Liver (tissue), 9 donors: ENCODE measurements around the gene SNCAIP. TPM values are rescaled to one million over a fixed set of nuclear protein-coding genes. Genes with fewer than 3 reads are reported as not detected.

Source experiments
- DNase-seq: peaks from one replicate; pipeline ENCODE4 v3.0.0-alpha.2; 2017; ENCODE audit warnings: low spot score
- H3K27ac ChIP-seq, 2 donors: one replicate each; pipeline ENCODE4 v1.7.0; 2013; ENCODE audit warnings: inconsistent platforms in 2 of 2, low read length in 2 of 2, control low read depth in 1 of 2, low read depth in 1 of 2, mild to moderate bottlenecking in 1 of 2
- H3K27me3 ChIP-seq, 4 donors: one replicate each; pipeline versions ENCODE4 v1.6.1 to v1.7.0; 2013; ENCODE audit warnings: low read length in 3 of 4, inconsistent platforms in 1 of 4, mild to moderate bottlenecking in 1 of 4, moderate library complexity in 1 of 4; ENCODE audit not compliant: control insufficient read depth in 4 of 4, insufficient read depth in 4 of 4
- H3K36me3 ChIP-seq, 4 donors: one replicate each; pipeline versions ENCODE4 v1.6.1 to v1.7.0; 2013; ENCODE audit warnings: low read length in 3 of 4, mild to moderate bottlenecking in 3 of 4, low read depth in 1 of 4, moderate library complexity in 1 of 4; ENCODE audit not compliant: control insufficient read depth in 4 of 4, insufficient read depth in 3 of 4
- H3K4me1 ChIP-seq, 4 donors: one replicate each; pipeline versions ENCODE4 v1.6.1 to v1.7.0; 2013; ENCODE audit warnings: low read length in 3 of 4, mild to moderate bottlenecking in 3 of 4, moderate library complexity in 1 of 4; ENCODE audit not compliant: control insufficient read depth in 4 of 4, insufficient read depth in 4 of 4
- H3K4me3 ChIP-seq, 3 donors: one replicate each; pipeline versions ENCODE4 v1.6.1 to v1.7.0; 2013; ENCODE audit warnings: low read length in 3 of 3, control low read depth in 1 of 3, low read depth in 1 of 3, mild to moderate bottlenecking in 1 of 3
- H3K9ac ChIP-seq, 2 donors: one replicate each; pipeline ENCODE4 v1.7.0; 2013; ENCODE audit warnings: low read length in 2 of 2, mild to moderate bottlenecking in 2 of 2, moderate library complexity in 2 of 2, control low read depth in 1 of 2, low read depth in 1 of 2
- H3K9me3 ChIP-seq, 4 donors: one replicate each; pipeline versions ENCODE4 v1.6.1 to v1.7.0; 2013; ENCODE audit warnings: low read length in 3 of 4; ENCODE audit not compliant: control insufficient read depth in 4 of 4
- ATF3 ChIP-seq: IDR thresholded peaks from 2 replicates; pipeline ENCODE4 v1.6.1; 2016; ENCODE audit warnings: antibody characterized with exemption
- FOXA1 ChIP-seq: IDR thresholded peaks from 2 replicates; pipeline ENCODE4 v1.6.1; 2016; ENCODE audit warnings: antibody characterized with exemption
- FOXA2 ChIP-seq: IDR thresholded peaks from 2 replicates; pipeline ENCODE4 v1.6.1; 2016; ENCODE audit warnings: antibody characterized with exemption
- GABPA ChIP-seq, 2 donors: IDR thresholded peaks in 1 of 2; conservative IDR thresholded peaks in 1 of 2; 2 replicates each; pipeline ENCODE4 v1.6.1; 2016; ENCODE audit warnings: antibody characterized with exemption in 2 of 2, mild to moderate bottlenecking in 1 of 2, moderate library complexity in 1 of 2
- HNF4A ChIP-seq, 2 donors: conservative IDR thresholded peaks; 2 replicates each; pipeline ENCODE4 v1.6.1; 2016; ENCODE audit warnings: antibody characterized with exemption in 2 of 2, mild to moderate bottlenecking in 2 of 2
- HNF4G ChIP-seq: IDR thresholded peaks from 2 replicates; pipeline ENCODE4 v1.6.1; 2016; ENCODE audit warnings: antibody characterized with exemption
- JUND ChIP-seq, 2 donors: IDR thresholded peaks; 2 replicates each; pipeline ENCODE4 v1.6.1; 2016; ENCODE audit warnings: antibody characterized with exemption in 2 of 2
- MAX ChIP-seq: IDR thresholded peaks from 2 replicates; pipeline ENCODE4 v1.6.1; 2016; ENCODE audit warnings: antibody characterized with exemption
- NR2F2 ChIP-seq: IDR thresholded peaks from 2 replicates; pipeline ENCODE4 v1.6.1; 2016; ENCODE audit warnings: antibody characterized with exemption
- RAD21 ChIP-seq, 2 donors: IDR thresholded peaks; 2 replicates each; pipeline ENCODE4 v1.6.1; 2016; ENCODE audit warnings: antibody characterized with exemption in 2 of 2, mild to moderate bottlenecking in 2 of 2
- REST ChIP-seq: IDR thresholded peaks from 2 replicates; pipeline ENCODE4 v1.6.1; 2016; ENCODE audit warnings: antibody characterized with exemption, mild to moderate bottlenecking
- RXRA ChIP-seq, 2 donors: IDR thresholded peaks; 2 replicates each; pipeline ENCODE4 v1.6.1; 2017 to 2018; ENCODE audit warnings: antibody characterized with exemption in 2 of 2, mild to moderate bottlenecking in 1 of 2
- SP1 ChIP-seq: IDR thresholded peaks from 2 replicates; pipeline ENCODE4 v1.6.1; 2018; ENCODE audit warnings: antibody characterized with exemption, mild to moderate bottlenecking
- TAF1 ChIP-seq: conservative IDR thresholded peaks from 2 replicates; pipeline ENCODE4 v1.6.1; 2016; ENCODE audit warnings: antibody characterized with exemption, mild to moderate bottlenecking
- YY1 ChIP-seq: IDR thresholded peaks from 2 replicates; pipeline ENCODE4 v1.6.1; 2016; ENCODE audit warnings: antibody characterized with exemption, mild to moderate bottlenecking
- WGBS: extraction: QIAGEN DNeasy Blood & Tissue Kit; methylation state at CpG from one replicate; pipeline ENCODE4 v1.1.7; 2013; 5-methylcytosine and 5-hydroxymethylcytosine counted together
- polyA plus RNA-seq, 2 donors: library from polyadenylated mRNA; stranded (reverse) in 1 of 2; unstranded in 1 of 2; fragments of 200-250 nt in 1 of 2; fragments of >200 nt in 1 of 2; fragmentation: Nextera tagmentation in 1 of 2; extraction: Ambion mirVana in 1 of 2; gene quantifications; one replicate each; pipeline versions ENCODE4 v1.2.1 to v1.2.3, GENCODE V29; 2013 to 2015
- total RNA-seq, 2 donors: library from RNA; depleted of rRNA; stranded (reverse); fragments of >200 nt; gene quantifications; one replicate each; pipeline ENCODE4 v1.2.3, GENCODE V29; 2014
- donor health status: healthy.
- donor health status: healthy.
- donor health status: healthy.
- donor health status: healthy.
- donor health status: healthy.

SNCAIP gene
- total and polyA plus RNA-seq, 4 donors = 0.17 to 2.1 (median 0.74) TPM

- H3K4me3 ChIP-seq = no peak overlapping the region
- peaks cover 0 to 3% (median 1%) of the 10 kb centered on the region in 4 donors for H3K27me3 ChIP-seq
- no peaks in the 10 kb centered on the region for H3K9me3 ChIP-seq
- TF ChIP-seq RAD21 (IDR thresholded peaks at IDR 0.05) (no peak), ATF3 (no peak), FOXA2 (no peak), TAF1 (no peak), RXRA (IDR thresholded peaks at IDR 0.05) (no peak), NR2F2 (no peak), JUND (IDR thresholded peaks at IDR 0.05) (no peak), REST (no peak), YY1 (no peak), MAX (no peak), HNF4G (no peak), SP1 (no peak), FOXA1 (no peak), GABPA (IDR thresholded peaks at IDR 0.05 in 1 of 2, conservative IDR thresholded peaks at IDR 0.05 in 1 of 2) (no peak), HNF4A (conservative IDR thresholded peaks at IDR 0.05) (no peak)
- H3K27ac ChIP-seq = no peak overlapping the region
- H3K4me1 ChIP-seq = no peaks in the 10 kb centered on the region
- DNase-seq = no peak
- no peak overlapping the region for H3K9ac ChIP-seq
- 69% methylated on average over 7 of the region's 7 CpGs for WGBS
- H3K36me3 ChIP-seq = no peaks in the 10 kb centered on the region
These were observed 20.8 kb upstream of the SNCAIP start for GRCh38 chr5:122291000-122291901.

- no peaks in the 10 kb centered on the region for H3K36me3 ChIP-seq
- no peak overlapping the region for H3K4me3 ChIP-seq
- H3K4me1 ChIP-seq = no peaks in the 10 kb centered on the region
- 68% methylated on average over 2 of the region's 2 CpGs for WGBS
- DNase-seq = no peak
- H3K27ac ChIP-seq = no peak overlapping the region
- no peak overlapping the region for H3K9ac ChIP-seq
- H3K9me3 ChIP-seq = no peaks in the 10 kb centered on the region
- TF ChIP-seq REST = no peak
- no peak for TF ChIP-seq NR2F2
- TF ChIP-seq FOXA1 = no peak
- no peak for TF ChIP-seq RAD21 (IDR thresholded peaks at IDR 0.05)
- H3K27me3 ChIP-seq = peaks cover 0 to 3% (median 1%) of the 10 kb centered on the region in 4 donors
These were observed 19.7 kb upstream of the SNCAIP start for GRCh38 chr5:122292332-122292731.
